HG03558 (cell line): ENCODE results near the gene RNGTT.
"Not testable (repeated sequence)": the region's sequence is repeated elsewhere in the genome, so short reads cannot be mapped to it uniquely, and the experiment has no call there.

Experiments used
- ATAC-seq: cut with Tn5 transposase; IDR thresholded peaks from one replicate; pipeline ENCODE4 v1.9.1; 2021; ENCODE audit warnings: moderate number of reproducible peaks; ENCODE audit not compliant: unreplicated experiment; ENCODE audit errors: extremely low read depth

RNGTT gene

GRCh38 chr6:88748141-88748540 lies 215.3 kb downstream of the RNGTT start:
- ATAC-seq: no peak

DNA sequence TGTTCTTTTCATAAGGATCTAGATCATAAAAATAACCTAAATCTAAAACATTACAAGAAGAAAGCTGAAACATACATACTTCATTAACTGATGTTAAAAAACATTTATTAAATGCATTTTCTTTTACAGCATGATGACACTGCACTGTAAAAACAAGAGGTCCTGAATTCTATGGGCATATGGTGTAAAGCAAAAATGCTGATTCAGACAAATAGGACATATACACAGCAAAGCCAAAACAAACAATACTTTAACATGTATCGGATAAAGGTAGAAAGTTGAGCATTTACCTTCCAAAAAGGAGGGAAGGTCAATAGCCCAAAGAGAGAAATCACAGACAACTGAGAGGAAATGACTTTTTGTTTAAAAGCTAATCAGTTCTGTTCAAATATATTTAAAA lies 221.5 kb downstream of the RNGTT start:
- ATAC-seq: no peak

- ATAC-seq: no peak
These were observed 222.3 kb downstream of the RNGTT start for GRCh38 chr6:88741071-88741470.

GRCh38 chr6:88734544-88734943 lies 228.9 kb downstream of the RNGTT start:
- ATAC-seq: no peak

DNA sequence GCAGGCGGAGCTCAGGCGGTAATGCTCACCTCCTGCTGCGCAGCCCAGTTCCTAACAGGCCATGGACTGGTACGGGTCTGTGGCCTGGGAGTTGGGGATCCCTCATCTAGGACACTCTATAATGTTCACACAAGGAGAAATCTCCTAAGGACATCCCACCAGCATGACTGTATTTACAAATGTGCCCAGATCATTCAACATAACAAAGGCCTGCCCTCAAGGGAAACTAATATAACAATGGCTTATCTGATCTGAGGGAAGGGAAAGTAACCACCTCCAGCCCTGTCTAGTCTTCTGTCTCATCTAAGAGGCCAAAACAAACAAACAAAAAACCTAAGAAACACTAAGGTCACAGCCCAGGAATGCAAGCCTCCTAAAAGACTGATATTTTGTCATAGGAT lies 232.8 kb downstream of the RNGTT start:
- no peak for ATAC-seq

GRCh38 chr6:88728756-88729155 lies 234.7 kb downstream of the RNGTT start:
- no peak for ATAC-seq

DNA sequence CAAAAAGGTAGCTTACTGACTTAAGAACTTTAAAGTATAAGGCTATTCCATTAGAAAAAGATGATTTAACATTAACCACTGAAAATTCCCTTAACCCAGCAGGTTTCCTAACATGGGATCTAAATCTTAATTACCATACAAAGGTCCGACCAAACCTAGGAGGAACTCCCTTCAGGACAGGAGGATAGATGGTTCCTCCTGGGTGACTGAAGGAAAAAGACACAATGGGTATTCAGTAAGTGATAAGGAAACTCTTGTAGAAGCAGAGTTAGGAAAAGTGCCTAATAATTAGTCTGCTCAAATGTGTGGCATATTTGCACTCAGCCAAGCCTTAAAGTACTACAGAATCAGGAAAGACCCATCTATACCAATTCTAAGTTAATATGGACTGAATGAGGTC lies 237.0 kb downstream of the RNGTT start:
- ATAC-seq: not testable (repeated sequence)

DNA sequence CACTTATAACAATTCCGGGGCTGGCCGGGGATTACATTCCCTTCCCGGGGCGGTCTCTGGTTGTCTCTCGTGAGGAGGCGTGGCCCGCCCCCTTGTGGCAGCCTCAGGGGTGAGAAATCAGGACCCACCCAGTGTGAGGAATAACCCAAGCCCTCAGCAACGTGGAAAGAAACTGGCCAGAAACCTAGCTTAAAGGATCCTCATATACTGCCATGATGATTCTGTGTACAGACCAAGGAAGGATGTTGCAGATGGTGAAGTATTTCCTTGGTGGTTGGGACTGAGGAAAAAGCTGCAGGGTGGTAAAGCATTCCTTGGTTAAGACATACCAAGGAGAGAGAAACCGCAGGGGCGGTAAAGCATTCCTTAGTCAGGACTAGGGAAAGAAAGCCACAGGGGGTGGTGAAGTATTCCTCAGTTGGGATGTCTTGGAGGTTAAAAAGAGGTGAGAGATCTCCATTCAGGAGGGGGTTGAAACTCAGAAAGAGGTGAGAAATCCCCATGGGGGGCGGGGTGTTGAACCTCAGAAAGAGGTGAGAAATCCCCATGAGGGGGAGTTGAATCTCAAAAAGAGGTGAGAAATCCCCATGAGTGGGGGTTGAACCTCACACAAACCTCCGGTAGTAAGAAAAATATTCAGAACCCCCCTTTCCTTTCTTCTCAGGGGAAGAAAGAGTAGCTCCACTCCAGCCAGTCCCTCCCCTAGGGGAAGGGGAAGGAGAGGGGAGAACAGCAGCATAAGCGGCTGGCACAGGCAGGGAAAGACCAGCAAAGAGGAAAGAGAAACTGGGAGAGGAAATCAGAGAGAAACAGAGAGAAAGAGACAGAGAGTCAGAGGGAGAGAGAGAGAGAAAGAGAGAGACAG lies 238.1 kb downstream of the RNGTT start:
- ATAC-seq: no peak

DNA sequence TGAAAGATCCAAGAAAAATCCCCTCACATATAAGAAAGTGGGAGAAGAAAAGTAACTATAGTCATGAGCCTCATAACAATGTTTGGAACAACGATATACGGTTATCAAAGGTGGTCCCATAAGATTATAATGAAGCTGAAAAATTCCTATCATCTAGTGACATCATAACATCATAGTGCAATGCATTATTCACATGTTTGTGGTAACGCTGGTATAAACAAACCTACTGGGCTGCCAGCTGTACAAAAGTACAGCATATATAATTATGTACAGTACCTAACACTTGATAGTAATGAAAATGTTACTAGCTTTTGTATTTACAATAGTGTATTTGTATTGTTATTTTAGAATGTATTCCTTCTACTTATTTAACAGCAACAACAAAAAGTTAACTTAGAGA lies 240.7 kb downstream of the RNGTT start:
- ATAC-seq: no peak

DNA sequence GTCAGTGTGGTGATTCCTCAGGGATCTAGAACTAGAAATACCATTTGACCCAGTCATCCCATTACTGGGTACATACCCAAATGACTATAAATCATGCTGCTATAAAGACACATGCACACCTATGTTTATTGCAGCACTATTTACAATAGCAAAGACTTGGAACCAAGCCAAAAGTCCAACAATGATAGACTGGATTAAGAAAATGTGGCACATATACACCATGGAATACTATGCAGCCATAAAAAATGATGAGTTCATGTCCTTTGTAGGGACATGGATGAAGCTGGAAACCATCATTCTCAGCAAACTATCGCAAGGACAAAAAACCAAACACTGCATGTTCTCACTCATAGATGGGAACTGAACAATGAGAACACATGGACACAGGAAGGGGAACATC lies 247.0 kb downstream of the RNGTT start:
- not testable (repeated sequence) for ATAC-seq

- ATAC-seq: no peak
These were observed 251.0 kb downstream of the RNGTT start for GRCh38 chr6:88712243-88712936.

- ATAC-seq: no peak
These were observed 253.6 kb downstream of the RNGTT start for GRCh38 chr6:88709819-88710246.

DNA sequence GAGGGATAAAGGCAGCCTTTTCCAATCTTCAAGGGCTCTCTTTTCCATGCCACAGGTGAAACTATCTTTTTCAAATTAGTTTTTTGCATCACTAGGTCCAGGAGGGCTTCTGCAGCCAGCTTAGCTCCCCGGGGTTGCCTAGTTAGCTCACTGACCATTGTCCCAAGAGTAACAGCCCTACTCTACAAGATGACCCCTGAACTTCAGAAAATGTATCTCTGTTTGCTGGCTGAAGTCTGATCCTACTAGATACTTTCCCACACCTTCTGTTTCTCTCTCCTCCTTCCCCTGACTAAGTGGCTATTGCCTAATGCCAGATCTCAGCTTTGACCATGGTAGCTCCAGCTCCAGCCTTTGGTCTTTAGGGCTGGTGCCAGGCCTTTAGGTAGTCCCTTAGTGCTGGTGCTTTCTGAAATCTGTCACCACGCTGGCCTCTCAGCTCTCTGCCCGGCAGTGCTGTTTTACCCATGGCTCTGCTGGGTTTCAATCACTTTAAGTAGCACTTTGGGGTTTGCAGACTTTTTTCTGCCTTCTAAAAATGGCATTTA lies 255.1 kb downstream of the RNGTT start:
- ATAC-seq: no peak

GRCh38 chr6:88705601-88706000 lies 257.8 kb downstream of the RNGTT start:
- ATAC-seq: peak; percentile 68

DNA sequence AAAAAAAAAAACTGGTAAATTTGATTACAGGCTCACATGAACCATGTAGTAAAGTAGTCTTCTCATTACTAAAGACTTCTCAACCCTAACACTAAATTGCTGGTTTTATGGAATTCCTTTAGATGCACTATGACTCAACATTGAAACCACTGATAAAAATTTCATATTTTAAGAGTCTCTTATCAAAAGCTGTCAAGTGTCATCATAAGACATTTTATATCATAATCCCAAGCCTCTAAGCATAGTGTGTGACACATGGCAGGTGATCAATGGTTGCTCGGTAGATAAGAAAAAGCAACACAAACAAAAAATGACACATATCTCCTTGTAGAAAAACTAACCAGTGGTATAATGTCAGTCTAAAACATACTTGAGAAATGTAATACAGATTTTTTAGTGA lies 258.4 kb downstream of the RNGTT start:
- no peak for ATAC-seq

DNA sequence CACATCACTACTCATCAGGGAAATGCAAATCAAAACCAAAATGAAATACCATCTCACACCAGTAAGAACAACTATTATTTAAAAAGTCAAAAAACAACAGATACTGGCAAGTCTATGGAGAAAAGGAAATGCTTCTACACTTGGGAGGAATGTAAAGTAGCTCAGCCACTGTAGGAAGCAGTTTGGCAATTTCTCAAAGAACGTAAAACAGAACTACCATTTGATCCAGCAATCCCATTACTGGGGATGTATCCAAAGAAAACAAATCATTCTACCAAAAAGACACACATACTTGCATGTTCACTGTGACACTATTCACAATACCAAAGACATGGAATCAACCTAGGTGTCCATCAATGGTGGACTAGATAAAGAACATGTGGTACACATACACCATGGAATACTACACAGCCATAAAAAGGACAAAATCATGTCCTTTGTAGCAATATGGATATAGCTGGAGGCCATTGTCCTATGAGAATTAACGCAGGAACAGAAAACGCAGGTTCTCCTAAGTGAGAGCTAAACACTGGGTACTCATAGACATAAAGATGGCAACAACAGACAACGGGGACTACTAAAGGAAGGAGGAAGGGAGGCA lies 260.4 kb downstream of the RNGTT start:
- ATAC-seq: no peak

- ATAC-seq: no peak
These were observed 264.8 kb downstream of the RNGTT start for GRCh38 chr6:88698661-88699060.

GRCh38 chr6:88695937-88696336 lies 267.5 kb downstream of the RNGTT start:
- ATAC-seq: no peak

DNA sequence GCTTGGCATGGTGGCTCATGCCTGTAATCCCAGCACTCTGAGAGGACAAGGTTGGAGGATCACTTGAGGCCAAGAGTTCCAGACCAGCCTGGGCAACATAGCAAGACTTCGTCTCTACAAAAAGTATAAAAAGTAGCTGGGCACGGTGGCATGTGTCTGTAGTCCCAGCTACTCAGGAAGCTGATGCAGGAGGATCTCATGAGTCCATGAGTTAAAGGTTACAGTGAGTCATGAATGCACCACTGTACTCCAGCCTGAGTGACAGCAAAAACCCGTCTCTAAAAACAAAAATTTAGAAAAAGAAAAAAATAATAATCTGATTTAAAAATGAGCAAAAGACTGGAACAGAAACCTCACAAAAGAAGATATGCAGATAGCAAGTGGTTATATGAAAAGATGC lies 279.7 kb downstream of the RNGTT start:
- no peak for ATAC-seq

DNA sequence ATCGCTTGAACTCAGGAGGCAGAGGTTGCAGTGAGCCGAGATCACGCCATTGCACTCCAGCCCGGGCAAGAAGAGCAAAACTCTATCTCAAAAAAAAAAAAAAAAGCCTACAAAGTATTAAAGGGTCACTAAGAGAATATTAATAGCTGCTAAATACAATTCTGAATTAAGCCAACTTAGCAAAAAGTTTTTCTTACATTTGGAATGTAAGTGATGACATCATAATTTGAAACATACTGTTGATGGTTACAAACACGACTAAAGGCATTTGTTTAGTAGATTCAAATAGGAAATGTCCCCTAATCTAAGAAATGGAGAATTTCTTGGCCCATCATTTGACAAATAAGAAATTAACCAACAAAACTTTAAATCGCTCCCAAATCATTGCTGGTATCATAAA lies 282.8 kb downstream of the RNGTT start:
- ATAC-seq: no peak

GRCh38 chr6:88679841-88680240 lies 283.6 kb downstream of the RNGTT start:
- ATAC-seq: no peak
